GM18907 (cell line): Measurements from ENCODE around the gene GUCY1A2.

Experiments
- ATAC-seq: cut with Tn5 transposase; IDR thresholded peaks from one replicate; pipeline ENCODE4 v1.9.1; 2021; ENCODE audit warnings: mild to moderate bottlenecking, moderate library complexity; ENCODE audit not compliant: unreplicated experiment

Gene GUCY1A2

DNA sequence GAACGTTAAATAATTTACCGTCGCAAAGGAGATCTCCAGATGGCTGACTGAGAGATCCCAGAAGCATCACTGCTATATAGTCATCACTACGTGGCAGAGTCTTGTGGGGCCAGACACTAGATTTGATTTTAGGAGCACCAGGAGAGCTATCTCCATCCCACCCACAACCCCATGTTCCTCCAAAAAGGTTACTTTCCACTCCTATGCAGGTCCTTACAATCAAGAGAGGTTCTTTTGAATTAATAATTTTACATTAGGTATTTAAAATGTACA, 19.4 kb downstream of the GUCY1A2 start:
- no peak for ATAC-seq

DNA sequence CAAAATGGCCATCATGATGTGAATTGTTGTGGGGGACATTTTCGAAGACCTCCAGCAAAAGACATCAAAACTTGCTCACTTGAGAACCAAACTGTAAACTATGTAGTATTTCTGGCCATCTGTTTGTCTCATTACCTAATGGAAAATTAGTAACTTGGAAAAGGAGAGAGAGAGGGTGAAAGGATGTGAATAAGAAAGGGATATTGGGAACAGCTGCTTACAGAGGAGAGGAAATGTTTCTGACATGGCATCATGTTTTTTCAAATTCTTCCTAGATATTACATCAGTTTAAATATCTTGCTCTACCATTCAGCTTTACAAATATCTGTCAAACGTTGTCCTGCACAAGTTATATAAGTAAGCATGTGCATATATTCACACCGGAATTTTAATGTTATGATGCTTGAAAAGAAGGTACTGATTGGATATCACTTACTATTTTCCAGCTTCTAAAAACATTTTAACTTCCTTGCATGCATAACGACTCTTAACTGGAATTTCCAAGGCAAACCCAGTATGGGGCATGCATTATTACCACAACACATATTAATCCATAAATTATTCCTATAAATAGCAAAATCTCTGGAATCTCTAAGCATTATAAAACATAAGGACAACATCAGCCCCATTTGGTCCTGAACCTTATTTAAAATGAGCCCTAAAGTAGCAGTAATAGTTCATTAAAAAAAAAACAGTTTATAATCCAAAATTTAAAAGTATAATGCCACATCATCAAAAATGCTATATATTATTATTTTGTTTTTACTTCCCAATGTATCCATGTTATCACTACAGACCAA, 20.0 kb downstream of the GUCY1A2 start:
- ATAC-seq = no peak

DNA sequence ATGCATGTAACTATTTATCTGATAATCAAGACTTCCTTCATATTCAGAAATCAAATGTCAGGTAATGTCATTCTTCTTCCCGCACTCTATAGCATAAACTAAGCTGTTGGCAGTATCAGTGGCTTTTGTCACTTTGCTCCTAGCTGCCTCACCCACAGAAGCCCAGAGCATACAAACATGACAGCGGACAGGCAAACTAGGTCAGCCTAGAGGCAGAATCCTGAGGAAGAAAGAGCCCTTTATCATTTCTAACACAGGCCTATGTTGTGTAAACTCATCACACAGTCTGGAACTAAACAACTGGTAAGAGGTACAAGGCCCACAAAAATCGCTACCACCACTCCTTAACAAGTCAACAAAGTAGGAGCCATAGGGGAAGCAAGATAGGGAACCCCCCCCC, 21.0 kb downstream of the GUCY1A2 start:
- no peak for ATAC-seq

DNA sequence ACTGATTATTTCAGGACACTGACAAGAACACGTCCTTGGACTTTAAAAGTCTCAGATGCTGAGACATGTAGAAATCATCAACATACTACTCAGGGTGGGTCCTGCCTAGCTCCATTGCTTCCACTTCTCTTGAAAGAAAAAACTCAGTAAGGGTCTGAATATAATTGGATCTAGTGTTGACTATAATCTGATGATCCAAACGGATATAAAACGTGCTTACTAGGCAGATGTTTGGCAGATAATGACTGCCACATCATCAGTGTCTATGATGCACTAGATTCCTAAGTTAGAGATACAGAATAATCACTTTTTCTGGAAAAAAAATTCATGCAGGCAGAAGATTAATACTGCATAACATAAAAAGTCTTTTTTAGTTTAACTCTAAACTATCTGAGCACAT, 21.6 kb downstream of the GUCY1A2 start:
- ATAC-seq = no peak

DNA sequence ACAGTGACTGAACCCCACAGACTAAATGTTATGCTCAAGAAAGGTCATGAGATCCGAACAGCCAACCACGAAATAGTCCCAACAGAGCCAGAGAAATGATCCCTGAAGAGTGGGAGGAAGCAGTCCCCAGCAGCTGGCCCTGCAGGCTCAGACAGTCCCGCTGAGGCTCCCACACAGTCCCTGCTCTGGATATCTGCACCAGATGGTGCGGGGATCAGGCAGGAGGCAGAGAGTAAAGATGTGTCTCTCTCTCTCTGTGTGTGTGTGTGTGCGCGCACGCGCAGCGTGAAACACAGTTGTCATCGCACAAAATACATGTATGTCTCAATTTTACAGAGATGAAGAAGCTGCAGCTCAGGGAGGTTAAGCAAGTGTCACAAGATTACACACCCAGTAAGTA, 27.9 kb downstream of the GUCY1A2 start:
- no peak for ATAC-seq

DNA sequence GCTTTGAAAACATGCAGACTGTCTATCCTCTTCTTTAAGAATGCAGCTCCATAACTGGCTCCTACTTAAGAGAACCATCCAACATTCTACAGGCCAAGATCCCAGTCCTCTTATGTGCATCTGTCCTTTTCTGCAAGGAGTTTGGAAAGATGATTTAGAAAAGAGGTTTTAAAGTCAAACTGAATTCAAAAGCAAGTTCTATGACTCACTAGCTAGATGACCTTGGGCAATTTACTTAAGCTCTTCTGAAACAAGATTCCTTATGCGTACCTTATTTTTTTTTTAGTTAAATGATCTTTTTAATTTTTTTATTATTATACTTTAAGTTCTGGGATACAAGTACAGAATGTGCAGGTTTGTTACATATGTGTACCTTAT, 29.2 kb downstream of the GUCY1A2 start:
- ATAC-seq = no peak

DNA sequence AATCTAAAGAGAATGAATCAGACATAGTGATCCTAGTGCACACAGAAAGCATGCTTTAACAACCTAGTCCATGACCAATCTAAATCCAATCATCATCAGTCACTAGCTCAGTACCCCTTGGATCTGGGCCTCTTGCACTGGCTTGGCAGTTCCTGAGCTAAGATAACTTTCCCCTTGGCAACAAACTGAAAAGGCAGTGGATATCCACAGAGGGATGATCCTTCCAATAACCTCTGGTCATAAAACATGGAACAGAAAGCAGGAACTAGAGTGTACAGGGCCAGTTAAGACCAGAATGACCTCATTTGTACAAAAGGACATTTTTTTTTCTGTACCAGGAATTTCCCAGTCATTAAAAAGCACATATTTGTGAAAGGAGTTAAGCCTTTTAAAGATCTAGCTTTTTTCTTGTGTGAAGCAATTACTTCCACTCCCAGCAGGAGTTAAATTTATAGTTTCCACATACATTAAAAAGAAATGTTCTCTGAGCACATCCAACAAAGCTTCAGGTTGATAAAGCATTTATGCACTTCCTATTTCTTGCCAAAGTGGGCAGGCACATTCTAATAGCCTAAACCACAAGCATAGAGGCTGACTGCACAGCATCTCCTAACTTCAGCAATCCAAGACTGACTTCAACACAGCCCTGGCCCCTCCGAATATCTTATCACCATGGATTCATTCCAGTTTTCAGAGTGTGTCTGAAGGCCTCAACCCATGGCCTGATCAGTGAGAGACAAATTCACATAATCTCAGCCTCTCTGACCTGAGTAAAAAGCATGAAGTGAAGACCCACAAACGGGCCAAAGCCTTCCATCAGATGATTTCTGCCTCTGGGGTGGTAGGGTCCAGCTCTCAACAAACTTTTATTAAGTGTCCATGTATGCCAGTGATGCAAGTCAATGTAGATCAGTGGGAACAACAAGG, 29.9 kb downstream of the GUCY1A2 start:
- ATAC-seq = no peak

DNA sequence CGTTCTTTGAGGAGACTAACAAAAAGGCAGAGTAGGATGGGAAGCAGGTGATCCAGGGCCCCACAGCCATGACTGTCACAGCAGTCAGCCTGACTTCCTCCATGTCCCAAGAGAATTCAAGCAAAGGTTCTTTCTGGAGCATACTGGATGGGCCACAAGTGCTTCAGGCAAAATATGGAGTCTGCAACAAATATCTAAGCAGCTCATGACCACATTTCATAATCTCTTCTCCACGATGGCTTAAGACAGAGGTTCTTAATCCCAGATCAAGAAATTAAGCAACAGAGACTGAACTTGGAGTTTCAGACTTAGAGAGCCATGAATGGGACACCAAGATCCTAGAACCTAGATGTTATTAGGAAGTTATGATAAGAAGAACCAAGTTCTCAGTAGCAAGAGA, 31.6 kb downstream of the GUCY1A2 start:
- ATAC-seq = no peak

DNA sequence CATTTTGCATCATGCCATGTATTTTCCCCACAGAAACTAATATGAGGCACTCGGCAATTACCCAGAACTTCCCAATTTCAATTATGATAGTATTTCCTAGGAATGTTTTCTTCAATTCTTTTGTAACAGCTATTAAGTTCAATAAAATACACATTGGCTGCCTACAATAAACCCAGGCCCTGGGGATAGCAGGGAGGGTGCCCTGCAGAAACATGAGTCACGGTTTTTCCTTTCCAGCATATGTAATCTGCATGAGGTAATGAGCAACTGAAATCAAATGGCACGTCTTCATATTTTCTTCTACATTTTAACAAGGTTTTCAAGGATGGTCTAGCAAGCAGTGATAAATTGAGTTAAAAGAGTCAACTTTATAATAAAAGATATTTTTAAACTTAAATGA, 32.0 kb downstream of the GUCY1A2 start:
- no peak for ATAC-seq

DNA sequence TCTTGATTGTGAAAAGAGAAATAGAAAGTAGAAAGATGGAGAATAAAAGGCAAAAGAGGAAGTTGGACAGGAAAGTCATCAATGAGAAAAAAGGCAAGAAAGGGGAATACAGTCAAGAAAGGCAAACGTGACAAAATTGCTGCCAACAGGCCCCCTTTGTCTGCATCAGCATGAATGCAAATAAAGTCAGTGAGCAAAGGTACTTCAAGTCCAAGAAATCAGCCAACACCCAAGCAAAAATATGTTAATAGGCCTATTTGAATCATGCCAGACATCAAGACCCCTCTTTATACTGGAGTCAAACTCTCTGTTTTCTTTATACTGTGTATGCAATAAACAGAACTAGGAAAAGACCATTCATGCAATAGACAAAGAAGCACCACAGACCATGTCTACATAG, 34.3 kb downstream of the GUCY1A2 start:
- ATAC-seq = no peak

DNA sequence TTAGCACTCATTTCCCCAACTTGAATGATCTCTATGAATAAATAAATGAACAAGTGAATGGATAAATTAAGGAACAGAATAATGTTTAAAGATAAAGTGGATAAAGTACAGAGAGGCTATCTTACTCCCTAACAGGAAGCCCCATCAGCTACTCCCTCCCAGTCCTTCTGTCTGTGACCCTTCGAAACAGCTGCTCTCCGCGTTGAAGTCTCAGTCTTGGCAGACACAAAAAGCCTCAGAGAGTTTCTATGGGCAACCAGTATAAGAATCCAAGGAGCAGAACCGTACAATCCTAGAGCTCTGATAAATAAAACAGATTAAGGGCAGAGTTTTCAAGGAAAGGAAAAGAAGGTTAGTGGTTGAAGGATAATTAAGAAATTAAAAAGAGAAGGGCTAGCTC, 35.0 kb downstream of the GUCY1A2 start:
- ATAC-seq = no peak

DNA sequence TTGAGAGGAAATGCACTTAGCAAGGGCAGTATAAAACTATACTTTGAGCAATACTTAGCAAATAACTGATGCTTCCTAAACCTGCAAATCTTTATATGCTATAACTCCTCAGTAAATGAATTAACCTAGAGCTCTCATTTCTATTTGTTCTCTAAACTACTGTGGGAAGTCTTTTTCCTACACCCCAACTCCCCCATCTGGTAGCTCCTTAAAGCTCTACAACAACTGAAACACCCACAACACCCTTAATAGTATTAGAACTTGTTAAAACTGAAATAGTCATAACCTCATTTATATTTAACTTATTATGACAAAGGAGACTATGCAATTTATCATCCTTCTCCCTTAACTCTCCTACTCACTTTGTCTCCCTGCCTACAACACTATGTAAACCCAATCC, 43.4 kb downstream of the GUCY1A2 start:
- no peak for ATAC-seq

DNA sequence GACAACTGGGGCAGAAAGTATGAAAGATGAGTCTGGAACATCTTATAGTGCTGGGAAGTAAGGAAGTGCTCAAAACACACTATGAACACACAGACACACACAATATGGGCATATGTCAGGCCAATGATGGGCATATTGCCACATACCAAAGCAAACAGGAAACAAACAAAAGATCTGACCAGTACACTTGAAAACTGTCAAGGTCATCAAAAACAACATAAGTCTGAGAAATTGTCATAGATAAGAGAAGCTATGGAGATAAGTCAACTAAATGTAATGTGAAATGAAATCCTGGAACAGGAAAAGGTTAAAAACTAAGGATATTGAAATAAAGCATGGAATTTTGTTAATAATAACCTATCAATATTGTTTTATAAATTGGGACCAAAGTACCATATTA, 46.4 kb downstream of the GUCY1A2 start:
- ATAC-seq = no peak

DNA sequence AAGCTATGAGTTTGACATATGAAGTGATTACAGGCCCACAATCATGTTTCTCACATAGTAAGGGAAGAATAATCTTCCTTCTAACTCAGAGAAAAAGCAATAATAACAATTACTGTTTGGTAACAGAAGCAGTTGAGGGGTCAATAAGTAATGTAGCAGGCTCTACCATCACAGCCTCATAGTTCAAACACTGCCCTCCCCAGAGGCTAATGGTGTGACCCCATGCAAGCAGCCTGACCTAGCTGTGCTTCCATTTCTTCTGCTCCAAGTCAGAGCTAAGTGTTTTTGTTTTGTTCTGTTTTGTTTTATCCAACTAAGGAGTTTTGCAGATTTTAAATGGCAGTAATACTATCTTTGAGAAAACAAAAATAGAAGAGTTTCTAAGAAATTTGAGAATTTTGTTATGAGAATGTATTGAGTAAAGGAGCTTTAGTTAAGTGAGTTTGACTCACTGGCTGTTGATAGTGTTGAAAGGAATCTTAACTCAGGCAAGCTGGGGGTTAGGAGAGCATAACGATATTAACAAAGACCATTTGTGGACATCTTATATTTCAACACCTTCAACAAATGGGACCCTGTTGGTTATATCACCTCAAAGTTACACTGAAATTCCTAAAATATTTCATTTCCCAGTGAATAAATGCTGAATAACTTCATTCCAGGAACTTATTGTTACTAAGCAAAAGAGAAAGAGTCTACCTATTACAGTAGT, 48.5 kb downstream of the GUCY1A2 start:
- ATAC-seq = no peak

DNA sequence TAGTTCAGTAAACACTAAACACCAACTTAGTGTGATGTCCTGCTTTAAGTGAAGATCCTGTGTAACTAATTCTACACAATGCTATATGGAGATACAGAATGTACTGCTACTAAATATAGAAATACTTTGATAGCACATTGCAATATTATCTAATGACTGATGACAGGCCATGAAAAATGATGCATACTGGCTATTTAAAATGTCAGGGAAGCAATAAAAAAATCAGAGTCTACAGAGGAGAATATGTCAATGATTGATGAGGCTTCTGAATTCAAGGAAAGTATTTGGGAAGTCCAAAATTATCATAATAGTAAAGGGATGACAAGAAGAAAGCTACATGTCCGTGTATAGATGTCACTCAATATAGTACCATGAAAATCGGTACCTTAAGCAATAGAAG, 55.3 kb downstream of the GUCY1A2 start:
- no peak for ATAC-seq

DNA sequence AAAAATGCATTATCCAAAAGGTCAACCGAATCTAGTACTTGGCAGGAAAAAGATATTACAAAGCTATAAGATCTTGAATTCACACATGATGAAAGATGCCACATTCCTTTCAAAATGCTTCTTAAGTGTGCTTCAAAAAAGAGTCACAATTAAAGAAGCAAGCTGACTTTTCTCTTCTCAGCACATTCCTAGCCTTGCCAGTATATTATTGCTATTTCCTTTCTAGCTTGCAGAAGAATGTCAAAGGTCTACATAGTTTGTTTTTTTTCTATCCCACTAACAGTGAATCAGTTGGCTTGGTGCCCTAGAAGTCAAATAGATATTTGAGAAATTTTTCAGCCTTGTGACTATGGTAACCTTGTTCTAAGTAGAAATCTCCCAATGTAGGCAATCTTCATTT, 56.8 kb downstream of the GUCY1A2 start:
- ATAC-seq = no peak

DNA sequence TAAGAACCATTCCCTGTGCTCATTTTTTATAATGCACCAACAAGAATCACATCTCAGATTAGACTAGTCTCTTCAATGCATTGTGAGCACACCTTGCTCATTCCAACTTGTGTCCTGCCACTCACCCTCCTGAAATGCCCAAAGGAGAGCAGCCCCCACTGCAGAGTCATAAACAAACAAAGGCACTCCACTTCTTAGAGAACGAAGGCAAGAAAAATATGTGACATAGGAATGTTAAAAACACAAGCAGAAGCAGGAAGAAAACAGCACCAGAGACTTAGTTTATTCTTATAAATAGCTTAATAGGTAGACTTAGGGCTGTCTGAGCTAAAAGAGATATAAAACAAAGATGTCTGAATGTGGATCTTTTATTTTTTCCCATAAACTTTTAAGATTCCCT, 57.2 kb downstream of the GUCY1A2 start:
- no peak for ATAC-seq

DNA sequence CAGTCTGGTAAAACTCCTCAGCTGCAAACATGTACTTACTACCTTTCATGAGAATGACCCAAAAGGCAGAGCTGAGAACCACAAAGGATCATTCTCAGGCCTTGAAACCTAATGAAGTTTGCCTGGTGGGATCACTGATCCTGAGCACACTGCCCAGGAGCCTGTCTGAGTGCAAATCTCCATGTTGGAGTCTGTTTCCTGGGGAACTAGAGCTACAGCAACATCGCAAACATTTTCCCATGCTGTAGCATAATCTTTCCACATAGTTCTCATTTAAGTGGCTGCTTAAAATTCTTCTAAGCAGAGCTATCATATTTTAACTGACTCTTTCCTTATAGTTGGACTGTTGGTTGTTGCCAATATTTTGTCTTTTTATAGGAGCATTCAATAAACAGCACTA, 58.5 kb downstream of the GUCY1A2 start:
- ATAC-seq = no peak

DNA sequence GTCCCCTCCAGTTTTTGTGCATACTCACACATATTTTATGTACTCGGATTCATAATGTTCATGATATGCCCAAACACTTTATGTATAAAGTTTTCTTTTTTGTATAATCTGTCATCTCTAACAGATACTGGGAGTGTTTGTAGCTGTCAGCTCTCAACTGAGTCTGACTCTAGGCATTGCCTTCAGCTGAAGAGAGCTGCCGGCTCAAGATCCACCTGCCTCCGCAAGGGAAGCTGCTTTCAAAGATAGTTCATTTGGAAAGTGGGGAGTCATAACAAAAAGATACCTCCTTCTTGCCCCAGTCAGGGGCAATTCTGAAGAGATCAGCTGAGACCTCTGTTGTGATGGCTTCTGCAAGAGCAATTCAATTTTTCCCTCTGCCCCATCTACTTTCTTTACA, 58.9 kb downstream of the GUCY1A2 start:
- no peak for ATAC-seq

DNA sequence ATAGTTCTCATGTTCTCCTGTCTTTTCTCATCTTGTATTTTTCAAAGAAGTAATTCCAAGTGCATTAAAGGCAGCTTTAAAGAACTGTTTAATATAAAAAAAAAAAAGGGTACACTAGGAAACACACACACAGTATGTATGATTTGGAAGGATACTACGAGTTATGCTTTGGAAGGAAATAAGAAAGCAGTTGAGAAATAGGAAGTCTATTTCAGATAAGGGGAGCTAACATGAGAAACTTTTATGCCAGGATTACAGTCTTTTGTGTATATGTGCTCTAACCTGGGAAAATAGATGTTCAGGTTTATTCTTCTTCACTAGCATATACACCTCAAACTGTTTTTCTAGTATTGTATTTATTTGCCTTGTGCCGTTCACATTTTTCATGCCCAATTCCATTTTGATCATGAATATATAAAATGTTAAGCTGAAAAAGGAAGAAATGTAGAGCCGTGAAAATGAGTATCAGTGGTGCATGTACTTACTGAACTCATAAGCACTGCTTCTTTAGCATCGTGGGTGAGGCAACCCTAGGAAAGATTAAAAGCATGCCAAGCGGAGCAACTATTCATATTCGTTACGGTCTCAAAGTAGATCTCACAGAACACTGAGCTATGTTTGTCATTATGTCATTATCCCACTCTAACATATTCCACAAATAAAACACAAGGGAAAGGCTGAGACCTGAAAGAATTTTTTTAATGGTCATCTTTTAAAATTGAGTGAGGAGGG, 59.6 kb downstream of the GUCY1A2 start:
- no peak for ATAC-seq

DNA sequence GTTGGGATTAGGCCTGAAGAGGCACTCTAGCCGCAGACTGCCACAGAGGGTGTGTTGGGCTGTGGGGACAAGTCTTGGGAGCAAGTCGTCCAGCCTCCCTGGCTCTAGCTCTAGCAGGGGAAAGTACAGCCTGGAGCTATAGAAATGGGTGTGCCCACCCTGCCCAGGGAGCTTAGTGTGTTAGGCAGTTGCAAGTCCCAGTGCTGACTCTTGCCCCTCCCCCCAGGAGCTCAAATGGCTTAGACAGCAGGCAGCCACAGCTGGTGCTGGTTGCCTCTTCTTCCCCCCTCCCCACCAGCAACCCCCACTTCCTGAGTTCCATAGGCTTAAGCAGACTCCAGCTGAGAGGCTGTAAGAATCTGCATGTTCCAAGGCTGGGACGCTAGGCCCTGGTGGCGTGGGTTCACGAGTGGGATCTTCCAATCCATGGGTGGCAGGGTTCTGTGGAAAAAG, 61.2 kb downstream of the GUCY1A2 start:
- ATAC-seq = no peak
